GM23338 (cell line): ENCODE results near the gene FBXO31. TPM values are rescaled to one million over a fixed set of nuclear protein-coding genes. Genes with fewer than 3 reads are reported as not detected.

Source experiments
- ATAC-seq: fragments of 200-7000 bp; cut with Tn5 transposase; 3 replicates; pipeline ENCODE4 v1.9.1; 2020
- DNase-seq: peaks from one replicate; pipeline ENCODE4 v3.0.0-alpha.2; 2015; ENCODE audit warnings: low spot score
- H2AFZ ChIP-seq: fragments of 200-600 bp; sonication (generic); 2 replicates; pipeline ENCODE4 v1.8.0; 2016; ENCODE audit warnings: antibody characterized with exemption, mild to moderate bottlenecking, moderate library complexity
- H3F3A ChIP-seq: fragments of 200-600 bp; sonication (generic); replicated peaks from 2 replicates; pipeline ENCODE4 v1.8.0; 2017; ENCODE audit warnings: antibody characterized with exemption, mixed run types, low read depth
- H3K27ac ChIP-seq: fragments of 200-600 bp; sonication (generic); 2 replicates; pipeline ENCODE4 v1.6.1; 2016; ENCODE audit warnings: low read depth
- H3K27me3 ChIP-seq: fragments of 200-600 bp; sonication (generic); 2 replicates; pipeline ENCODE4 v1.8.0; 2016; ENCODE audit warnings: mild to moderate bottlenecking, mixed run types, moderate library complexity; ENCODE audit not compliant: insufficient read depth
- H3K36me3 ChIP-seq: fragments of 200-600 bp; sonication (generic); 2 replicates; pipeline ENCODE4 v1.8.0; 2016; ENCODE audit warnings: mild to moderate bottlenecking; ENCODE audit not compliant: insufficient read depth
- H3K4me1 ChIP-seq: fragments of 200-600 bp; sonication (generic); 2 replicates; pipeline ENCODE4 v1.8.0; 2016; ENCODE audit warnings: mild to moderate bottlenecking, moderate library complexity; ENCODE audit not compliant: insufficient read depth
- H3K4me2 ChIP-seq: fragments of 200-600 bp; sonication (generic); 2 replicates; pipeline ENCODE4 v1.7.1; 2017; ENCODE audit warnings: mixed run types
- H3K4me3 ChIP-seq: fragments of 200-600 bp; sonication (generic); 2 replicates; pipeline ENCODE4 v1.6.1; 2016; ENCODE audit warnings: mixed run types
- H3K79me2 ChIP-seq: fragments of 200-600 bp; sonication (generic); replicated peaks from 2 replicates; pipeline ENCODE4 v1.8.0; 2017; ENCODE audit warnings: mild to moderate bottlenecking; ENCODE audit not compliant: insufficient read depth
- H3K9me2 ChIP-seq: fragments of 200-600 bp; sonication (generic); 2 replicates; pipeline ENCODE4 v1.8.0; 2017; ENCODE audit not compliant: insufficient read depth
- H4K20me1 ChIP-seq: fragments of 200-600 bp; sonication (generic); replicated peaks from 2 replicates; pipeline ENCODE4 v1.8.0; 2017; ENCODE audit warnings: mild to moderate bottlenecking; ENCODE audit not compliant: insufficient read depth
- H3K27ac Mint-ChIP-seq: 2 replicates; pipeline ENCODE4 v1.8.0; 2020; ENCODE audit warnings: inconsistent platforms, mild to moderate bottlenecking, moderate library complexity, mixed read lengths
- H3K27me3 Mint-ChIP-seq: 3 replicates; pipeline ENCODE4 v1.8.0; 2022; ENCODE audit warnings: low read depth, mild to moderate bottlenecking, moderate library complexity, mixed read lengths, inconsistent platforms; ENCODE audit not compliant: insufficient read depth, poor library complexity
- H3K36me3 Mint-ChIP-seq: 3 replicates; pipeline ENCODE4 v1.8.0; 2021; ENCODE audit warnings: low read depth, mild to moderate bottlenecking, inconsistent platforms, moderate library complexity, mixed read lengths
- H3K4me1 Mint-ChIP-seq: 3 replicates; pipeline ENCODE4 v1.8.0; 2020; ENCODE audit warnings: mild to moderate bottlenecking, inconsistent platforms, mixed read lengths
- H3K4me3 Mint-ChIP-seq: 3 replicates; pipeline ENCODE4 v1.8.0; 2021; ENCODE audit warnings: moderate library complexity, mild to moderate bottlenecking, inconsistent platforms, mixed read lengths
- H3K9me3 Mint-ChIP-seq: 3 replicates; pipeline ENCODE4 v1.8.0; 2020; ENCODE audit warnings: moderate library complexity, mild to moderate bottlenecking, inconsistent platforms, mixed read lengths
- EZH2 ChIP-seq: fragments of 200-600 bp; sonication (generic); IDR thresholded peaks from one replicate; pipeline ENCODE4 v1.8.0; 2017; ENCODE audit warnings: antibody characterized with exemption, mild to moderate bottlenecking, low read depth; ENCODE audit not compliant: unreplicated experiment
- JUNB ChIP-seq: IDR thresholded peaks from one replicate; pipeline ENCODE4 v1.6.1; 2016; ENCODE audit warnings: antibody characterized with exemption; ENCODE audit not compliant: unreplicated experiment
- NANOG ChIP-seq: IDR thresholded peaks from 2 replicates; pipeline ENCODE4 v1.6.1; 2016; ENCODE audit warnings: antibody characterized with exemption, borderline replicate concordance
- POLR2AphosphoS5 ChIP-seq: IDR thresholded peaks from 2 replicates; pipeline ENCODE4 v1.6.1; 2016; ENCODE audit warnings: antibody characterized with exemption, low read depth
- ZNF331 ChIP-seq: fragments of 250-450 bp; sonication (Bioruptor Pico); IDR thresholded peaks from 2 replicates; pipeline ENCODE4 v1.5.0; 2020; ENCODE audit warnings: low read depth, mild to moderate bottlenecking, moderate library complexity
- polyA plus RNA-seq: library from polyadenylated mRNA; unstranded; fragments of >200 nt; fragmentation: Nextera tagmentation; extraction: Ambion mirVana; gene quantifications from 2 replicates; pipeline ENCODE4 v1.2.1, GENCODE V29; 2016
- total RNA-seq: library from RNA; depleted of rRNA; stranded (reverse); fragments of >200 nt; shearing (Covaris generic); gene quantifications from 2 replicates; pipeline ENCODE4 v1.2.3, GENCODE V29; 2014
- TF ChIP-seq, protein P1 (sequence below): IDR thresholded peaks from 2 replicates; pipeline ENCODE4 v1.6.1; 2016; ENCODE audit warnings: antibody characterized with exemption
- TF ChIP-seq, protein P2 (sequence below): IDR thresholded peaks from one replicate; pipeline ENCODE4 v1.6.1; 2018; ENCODE audit warnings: antibody characterized with exemption; ENCODE audit not compliant: unreplicated experiment
- TF ChIP-seq, protein P3 (sequence below), 2 experiments: fragments of 200-600 bp in 1 of 2; sonication (generic) in 1 of 2; conservative IDR thresholded peaks; 2 replicates each; pipeline versions ENCODE4 v1.5.1 to v1.6.1; 2016 to 2017; ENCODE audit warnings: antibody characterized with exemption in 2 of 2, low read depth in 2 of 2, mild to moderate bottlenecking in 2 of 2, moderate library complexity in 1 of 2

FBXO31 gene
- total and polyA plus RNA-seq, 2 experiments from 2014 or later: 7.0 to 23.8 TPM

DNA sequence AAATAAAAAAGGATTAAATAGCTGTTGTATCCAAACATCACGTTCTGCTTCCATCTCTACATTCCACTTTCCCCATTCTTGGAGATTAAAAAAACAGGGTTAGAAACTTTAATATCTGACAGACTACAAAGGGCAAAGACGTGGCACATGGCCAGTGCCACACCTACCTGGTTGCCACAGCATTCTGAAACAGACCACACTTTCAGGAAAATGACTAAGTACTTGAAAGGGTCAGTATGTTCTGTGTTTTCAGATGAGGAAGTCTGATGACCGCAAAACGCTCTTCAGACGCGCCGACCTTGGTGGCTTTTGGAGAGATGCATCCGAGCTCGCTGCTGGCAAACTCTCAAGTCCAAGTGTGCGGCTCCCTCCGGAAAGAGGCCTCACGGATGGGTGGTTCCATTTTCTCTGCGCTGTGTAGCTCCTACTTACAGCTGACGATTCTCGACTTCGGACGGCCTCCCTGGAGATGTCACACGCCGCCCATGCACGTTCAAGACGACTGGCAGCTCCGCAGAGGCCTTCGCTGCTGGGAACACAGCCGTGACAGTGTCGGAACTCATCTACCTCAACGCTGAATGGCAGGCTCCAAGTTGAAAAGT lies 24.0 kb upstream of the FBXO31 start:
- Mint-ChIP-seq H3K4me3 (no peak overlapping the region), H3K4me1 (peaks cover 3% of the 10 kb centered on the region; the same call in 1 of the 3 replicates), H3K27ac (no peak overlapping the region), H3K9me3 (no peaks in the 10 kb centered on the region), H3K36me3 (peaks cover 58% of the 10 kb centered on the region), H3K27me3 (peaks cover 5% of the 10 kb centered on the region)
- H2AFZ ChIP-seq: no peak overlapping the region
- no peak overlapping the region for H3K4me2 ChIP-seq
- H3K4me3 ChIP-seq: no peak overlapping the region
- H4K20me1 ChIP-seq: peaks cover 12% of the 10 kb centered on the region
- no peaks in the 10 kb centered on the region for H3K79me2 ChIP-seq
- DNase-seq (no peak), ATAC-seq (no peak)
- H3K4me1 ChIP-seq: no peaks in the 10 kb centered on the region
- H3K36me3 ChIP-seq: peaks cover 5% of the 10 kb centered on the region; the same call in 1 of the 2 replicates
- TF ChIP-seq, protein P1, sequence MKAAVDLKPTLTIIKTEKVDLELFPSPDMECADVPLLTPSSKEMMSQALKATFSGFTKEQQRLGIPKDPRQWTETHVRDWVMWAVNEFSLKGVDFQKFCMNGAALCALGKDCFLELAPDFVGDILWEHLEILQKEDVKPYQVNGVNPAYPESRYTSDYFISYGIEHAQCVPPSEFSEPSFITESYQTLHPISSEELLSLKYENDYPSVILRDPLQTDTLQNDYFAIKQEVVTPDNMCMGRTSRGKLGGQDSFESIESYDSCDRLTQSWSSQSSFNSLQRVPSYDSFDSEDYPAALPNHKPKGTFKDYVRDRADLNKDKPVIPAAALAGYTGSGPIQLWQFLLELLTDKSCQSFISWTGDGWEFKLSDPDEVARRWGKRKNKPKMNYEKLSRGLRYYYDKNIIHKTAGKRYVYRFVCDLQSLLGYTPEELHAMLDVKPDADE: no peak
- H3F3A ChIP-seq: 0 out of 2 replicates have a peak, but pooled peaks cover 3% of the 10 kb centered on the region
- H3K27me3 ChIP-seq: no peaks in the 10 kb centered on the region
- no peak overlapping the region for H3K27ac ChIP-seq
- H3K9me2 ChIP-seq: no peaks in the 10 kb centered on the region

DNA sequence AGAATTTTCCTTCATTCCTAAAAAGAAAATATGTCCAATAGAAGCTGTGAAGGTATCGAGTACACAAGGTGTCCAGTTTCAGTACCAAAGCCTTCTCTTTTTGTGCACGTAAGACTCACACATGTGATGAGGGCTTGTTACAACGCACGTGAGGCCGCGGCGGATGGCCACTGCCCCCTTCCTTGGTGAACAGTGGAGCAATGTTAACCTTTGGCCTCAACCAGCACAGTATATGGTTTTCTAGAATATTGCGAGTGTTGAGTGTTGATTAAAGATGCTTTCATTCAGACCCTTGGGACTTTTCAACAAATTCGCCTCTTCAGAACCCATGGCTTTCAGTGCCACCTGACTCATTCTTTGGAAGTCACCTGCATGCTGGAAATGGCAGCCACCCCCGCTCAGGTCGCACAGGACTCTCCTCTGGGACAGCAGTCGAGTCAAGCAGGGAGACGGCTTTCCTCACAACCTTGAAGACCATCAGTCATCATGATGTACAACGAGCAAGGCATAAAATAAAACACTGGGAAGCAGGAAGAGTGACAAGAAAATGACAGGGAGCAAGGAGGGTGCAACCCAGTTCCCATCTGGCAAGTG lies 23.0 kb upstream of the FBXO31 start:
- Histone ChIP-seq H3F3A (0 out of 2 replicates have a peak, but pooled peaks cover 3% of the 10 kb centered on the region), H3K27ac (no peak overlapping the region), H3K36me3 (peaks cover 8% of the 10 kb centered on the region; the same call in 1 of the 2 replicates), H3K79me2 (no peaks in the 10 kb centered on the region), H3K4me2 (no peak overlapping the region), H3K9me2 (no peaks in the 10 kb centered on the region), H3K27me3 (no peaks in the 10 kb centered on the region), H4K20me1 (peaks cover 15% of the 10 kb centered on the region), H3K4me3 (no peak overlapping the region), H2AFZ (no peak overlapping the region), H3K4me1 (no peaks in the 10 kb centered on the region)
- Mint-ChIP-seq H3K4me3 (no peak overlapping the region), H3K27me3 (peaks cover 4% of the 10 kb centered on the region), H3K36me3 (peaks cover 51% of the 10 kb centered on the region), H3K4me1 (peaks cover 3% of the 10 kb centered on the region; the same call in 1 of the 3 replicates), H3K9me3 (no peaks in the 10 kb centered on the region), H3K27ac (no peak overlapping the region)
- no peak for DNase-seq
- no peak for TF ChIP-seq NANOG
- no peak for TF ChIP-seq POLR2AphosphoS5
- TF ChIP-seq, protein P2, sequence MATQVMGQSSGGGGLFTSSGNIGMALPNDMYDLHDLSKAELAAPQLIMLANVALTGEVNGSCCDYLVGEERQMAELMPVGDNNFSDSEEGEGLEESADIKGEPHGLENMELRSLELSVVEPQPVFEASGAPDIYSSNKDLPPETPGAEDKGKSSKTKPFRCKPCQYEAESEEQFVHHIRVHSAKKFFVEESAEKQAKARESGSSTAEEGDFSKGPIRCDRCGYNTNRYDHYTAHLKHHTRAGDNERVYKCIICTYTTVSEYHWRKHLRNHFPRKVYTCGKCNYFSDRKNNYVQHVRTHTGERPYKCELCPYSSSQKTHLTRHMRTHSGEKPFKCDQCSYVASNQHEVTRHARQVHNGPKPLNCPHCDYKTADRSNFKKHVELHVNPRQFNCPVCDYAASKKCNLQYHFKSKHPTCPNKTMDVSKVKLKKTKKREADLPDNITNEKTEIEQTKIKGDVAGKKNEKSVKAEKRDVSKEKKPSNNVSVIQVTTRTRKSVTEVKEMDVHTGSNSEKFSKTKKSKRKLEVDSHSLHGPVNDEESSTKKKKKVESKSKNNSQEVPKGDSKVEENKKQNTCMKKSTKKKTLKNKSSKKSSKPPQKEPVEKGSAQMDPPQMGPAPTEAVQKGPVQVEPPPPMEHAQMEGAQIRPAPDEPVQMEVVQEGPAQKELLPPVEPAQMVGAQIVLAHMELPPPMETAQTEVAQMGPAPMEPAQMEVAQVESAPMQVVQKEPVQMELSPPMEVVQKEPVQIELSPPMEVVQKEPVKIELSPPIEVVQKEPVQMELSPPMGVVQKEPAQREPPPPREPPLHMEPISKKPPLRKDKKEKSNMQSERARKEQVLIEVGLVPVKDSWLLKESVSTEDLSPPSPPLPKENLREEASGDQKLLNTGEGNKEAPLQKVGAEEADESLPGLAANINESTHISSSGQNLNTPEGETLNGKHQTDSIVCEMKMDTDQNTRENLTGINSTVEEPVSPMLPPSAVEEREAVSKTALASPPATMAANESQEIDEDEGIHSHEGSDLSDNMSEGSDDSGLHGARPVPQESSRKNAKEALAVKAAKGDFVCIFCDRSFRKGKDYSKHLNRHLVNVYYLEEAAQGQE: no peak
- no peak for TF ChIP-seq JUNB
- TF ChIP-seq, protein P1: no peak
- TF ChIP-seq ZNF331 (CRISPR knock-in tag): no peak
- TF ChIP-seq, protein P3, sequence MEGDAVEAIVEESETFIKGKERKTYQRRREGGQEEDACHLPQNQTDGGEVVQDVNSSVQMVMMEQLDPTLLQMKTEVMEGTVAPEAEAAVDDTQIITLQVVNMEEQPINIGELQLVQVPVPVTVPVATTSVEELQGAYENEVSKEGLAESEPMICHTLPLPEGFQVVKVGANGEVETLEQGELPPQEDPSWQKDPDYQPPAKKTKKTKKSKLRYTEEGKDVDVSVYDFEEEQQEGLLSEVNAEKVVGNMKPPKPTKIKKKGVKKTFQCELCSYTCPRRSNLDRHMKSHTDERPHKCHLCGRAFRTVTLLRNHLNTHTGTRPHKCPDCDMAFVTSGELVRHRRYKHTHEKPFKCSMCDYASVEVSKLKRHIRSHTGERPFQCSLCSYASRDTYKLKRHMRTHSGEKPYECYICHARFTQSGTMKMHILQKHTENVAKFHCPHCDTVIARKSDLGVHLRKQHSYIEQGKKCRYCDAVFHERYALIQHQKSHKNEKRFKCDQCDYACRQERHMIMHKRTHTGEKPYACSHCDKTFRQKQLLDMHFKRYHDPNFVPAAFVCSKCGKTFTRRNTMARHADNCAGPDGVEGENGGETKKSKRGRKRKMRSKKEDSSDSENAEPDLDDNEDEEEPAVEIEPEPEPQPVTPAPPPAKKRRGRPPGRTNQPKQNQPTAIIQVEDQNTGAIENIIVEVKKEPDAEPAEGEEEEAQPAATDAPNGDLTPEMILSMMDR (conservative IDR thresholded peaks at IDR 0.05; ENCODE audit: low read depth in 2 of 2): no peak
- TF ChIP-seq EZH2: no peak
- ATAC-seq: no peak
